ENCODE data around the gene LRRC61.
A peak's percentile ranks its signal among the peaks of the same experiment; 100 is the strongest.

Gene LRRC61

GRCh38 chr7:150365194-150365593 lies 42.0 kb downstream of the LRRC61 start:
- in situ Hi-C loops (cut with MboI; ENCODE audit: low pct_unique_long_range_greater_than_20kb, low sequenced_read_pairs): no loop called here
- no peak for DNase-seq

- in situ Hi-C loops (cut with MboI; ENCODE audit: low pct_unique_long_range_greater_than_20kb, low sequenced_read_pairs): no loop called here
- peak; percentile 80 for DNase-seq
Measured at GRCh38 chr7:150365673-150366398, 42.7 kb downstream of the LRRC61 start.

GRCh38 chr7:150367677-150368095 lies 44.5 kb downstream of the LRRC61 start:
- in situ Hi-C loops (cut with MboI; ENCODE audit: low pct_unique_long_range_greater_than_20kb, low sequenced_read_pairs): no loop called here
- no peak for DNase-seq

GRCh38 chr7:150368096-150368883 lies 45.1 kb downstream of the LRRC61 start, which contains the start of gene REPIN1:
Gene REPIN1 (plus strand): TSS chr7:150368822. CDS start chr7:150369712, 890 bp downstream.
- peak; percentile 83 for DNase-seq
- in situ Hi-C loops (cut with MboI; ENCODE audit: low pct_unique_long_range_greater_than_20kb, low sequenced_read_pairs): no loop called here

- in situ Hi-C loops (cut with MboI; ENCODE audit: low pct_unique_long_range_greater_than_20kb, low sequenced_read_pairs): no loop called here
- peak; percentile 59 for DNase-seq
Measured at GRCh38 chr7:150368884-150369747, 46.0 kb downstream of the LRRC61 start.

GRCh38 chr7:150369748-150370501 lies 46.8 kb downstream of the LRRC61 start:
- no peak for DNase-seq
- in situ Hi-C loops (cut with MboI; ENCODE audit: low pct_unique_long_range_greater_than_20kb, low sequenced_read_pairs): no loop called here

- no peak for DNase-seq
- in situ Hi-C loops (cut with MboI; ENCODE audit: low pct_unique_long_range_greater_than_20kb, low sequenced_read_pairs): no loop called here
Measured at GRCh38 chr7:150370612-150371071, 47.5 kb downstream of the LRRC61 start.

- DNase-seq: no peak
- in situ Hi-C loops (cut with MboI; ENCODE audit: low pct_unique_long_range_greater_than_20kb, low sequenced_read_pairs): no loop called here
Measured at GRCh38 chr7:150371131-150371995, 48.2 kb downstream of the LRRC61 start.

- no peak for DNase-seq
- in situ Hi-C loops (cut with MboI; ENCODE audit: low pct_unique_long_range_greater_than_20kb, low sequenced_read_pairs): no loop called here
Measured at GRCh38 chr7:150371996-150372270, 48.8 kb downstream of the LRRC61 start.

- in situ Hi-C loops (cut with MboI; ENCODE audit: low pct_unique_long_range_greater_than_20kb, low sequenced_read_pairs): no loop called here
- DNase-seq: no peak
Measured at GRCh38 chr7:150372271-150373048, 49.3 kb downstream of the LRRC61 start.

- in situ Hi-C loops (cut with MboI; ENCODE audit: low pct_unique_long_range_greater_than_20kb, low sequenced_read_pairs): no loop called here
- no peak for DNase-seq
Measured at GRCh38 chr7:150373049-150373801, 50.1 kb downstream of the LRRC61 start.

GRCh38 chr7:150374026-150374425 lies 50.9 kb downstream of the LRRC61 start:
- DNase-seq: no peak
- in situ Hi-C loops (cut with MboI; ENCODE audit: low pct_unique_long_range_greater_than_20kb, low sequenced_read_pairs): no loop called here

GRCh38 chr7:150374472-150374871 lies 51.3 kb downstream of the LRRC61 start:
- DNase-seq: no peak
- in situ Hi-C loops (cut with MboI; ENCODE audit: low pct_unique_long_range_greater_than_20kb, low sequenced_read_pairs): no loop called here

- DNase-seq: no peak
- in situ Hi-C loops (cut with MboI; ENCODE audit: low pct_unique_long_range_greater_than_20kb, low sequenced_read_pairs): no loop called here
Measured at GRCh38 chr7:150375662-150376521, 52.7 kb downstream of the LRRC61 start.

- in situ Hi-C loops (cut with MboI; ENCODE audit: low pct_unique_long_range_greater_than_20kb, low sequenced_read_pairs): no loop called here
- DNase-seq: no peak
Measured at GRCh38 chr7:150376560-150376959, 53.4 kb downstream of the LRRC61 start.

GRCh38 chr7:150377196-150377595 lies 54.0 kb downstream of the LRRC61 start:
- DNase-seq: no peak

More at GRCh38 chr7:150377196-150377595, 54.0 kb downstream of the LRRC61 start:
- in situ Hi-C loops (cut with MboI; ENCODE audit: low pct_unique_long_range_greater_than_20kb, low sequenced_read_pairs): no loop called here

Data from KBM-7 (cell line).